Fibroblast of lung (primary cell): ENCODE data around the gene MTFR2. TPM values are rescaled to one million over a fixed set of nuclear protein-coding genes. Genes with fewer than 3 reads are reported as not detected.

Experiments
- DNase-seq, 2 donors: peaks; one replicate each; pipeline versions ENCODE4 v3.0.0 to v3.0.0-alpha.2; 2010; ENCODE audit warnings: low read depth in 2 of 2
- H2AFZ ChIP-seq: 2 replicates; pipeline ENCODE4 v1.5.1; 2012; ENCODE audit warnings: low read length, control low read depth, inconsistent platforms
- H3K27ac ChIP-seq: 2 replicates; pipeline ENCODE4 v1.5.1; 2011; ENCODE audit warnings: low read length, control low read depth; ENCODE audit not compliant: insufficient read depth
- H3K27me3 ChIP-seq: 2 replicates; pipeline ENCODE4 v1.5.1; 2011; ENCODE audit warnings: mild to moderate bottlenecking, low read length; ENCODE audit not compliant: control insufficient read depth, insufficient read depth
- H3K36me3 ChIP-seq: 2 replicates; pipeline ENCODE4 v1.5.1; 2011; ENCODE audit warnings: low read length; ENCODE audit not compliant: control insufficient read depth, insufficient read depth
- H3K4me1 ChIP-seq: 2 replicates; pipeline ENCODE4 v1.5.1; 2011; ENCODE audit warnings: low read length; ENCODE audit not compliant: control insufficient read depth, insufficient read depth; ENCODE audit errors: extremely low read depth
- H3K4me2 ChIP-seq: 2 replicates; pipeline ENCODE4 v1.5.1; 2011; ENCODE audit warnings: low read length, control low read depth; ENCODE audit not compliant: insufficient read depth; ENCODE audit errors: extremely low read depth
- H3K4me3 ChIP-seq, 4 experiments: fragments of 200-600 bp in 1 of 4; sonication (generic) in 1 of 4; replicated peaks in 1 of 4; 2 replicates each; pipeline ENCODE4 v1.5.1; 2011 to 2016; ENCODE audit warnings: low read length in 4 of 4, low read depth in 3 of 4, mild to moderate bottlenecking in 3 of 4, control low read depth in 2 of 4, inconsistent platforms in 1 of 4, mixed read lengths in 1 of 4; ENCODE audit not compliant: insufficient read depth in 1 of 4; ENCODE audit errors: control extremely low read depth in 1 of 4
- H3K79me2 ChIP-seq: 2 replicates; pipeline ENCODE4 v1.5.1; 2012; ENCODE audit warnings: mild to moderate bottlenecking, low read length, inconsistent platforms; ENCODE audit not compliant: control insufficient read depth, insufficient read depth
- H3K9ac ChIP-seq: 2 replicates; pipeline ENCODE4 v1.5.1; 2011; ENCODE audit warnings: mild to moderate bottlenecking, low read length, control low read depth; ENCODE audit not compliant: insufficient read depth
- H3K9me3 ChIP-seq: 2 replicates; pipeline ENCODE4 v1.5.1; 2012; ENCODE audit warnings: low read depth, low read length; ENCODE audit not compliant: control insufficient read depth, insufficient read depth
- H4K20me1 ChIP-seq: 2 replicates; pipeline ENCODE4 v1.5.1; 2011; ENCODE audit warnings: low read length; ENCODE audit not compliant: control insufficient read depth, insufficient read depth; ENCODE audit errors: extremely low read depth
- EZH2 ChIP-seq: IDR thresholded peaks from 2 replicates; pipeline ENCODE4 v1.5.1; 2012; ENCODE audit warnings: low read length, control low read depth, mild to moderate bottlenecking; ENCODE audit errors: missing control alignments
- polyA plus RNA-seq, 2 donors: library from polyadenylated mRNA; depleted of rRNA in 1 of 2; stranded (reverse) in 1 of 2; unstranded in 1 of 2; fragments of >200 nt; gene quantifications; 2 replicates each; pipeline ENCODE4 v1.2.1, GENCODE V29; 2011 to 2012; ENCODE audit warnings: missing spikeins in 1 of 2
- total RNA-seq: library from RNA; depleted of rRNA; stranded (reverse); fragments of >200 nt; gene quantifications from 2 replicates; pipeline ENCODE4 v1.2.1, GENCODE V29; 2014
- TF ChIP-seq, protein P1 (sequence below), 2 donors: IDR thresholded peaks in 1 of 2; conservative IDR thresholded peaks in 1 of 2; 1 replicate in 1 of 2; 2 replicates in 1 of 2; pipeline ENCODE4 v1.5.1; 2011 to 2012; ENCODE audit warnings: low read length in 2 of 2, control low read depth in 1 of 2, inconsistent platforms in 1 of 2, low read depth in 1 of 2, mild to moderate bottlenecking in 1 of 2

The MTFR2 gene
- total and polyA plus RNA-seq, 2 donors (not counting 1 experiment from before 2014, with no cell fraction given): 0.83 to 3.3 TPM

DNA sequence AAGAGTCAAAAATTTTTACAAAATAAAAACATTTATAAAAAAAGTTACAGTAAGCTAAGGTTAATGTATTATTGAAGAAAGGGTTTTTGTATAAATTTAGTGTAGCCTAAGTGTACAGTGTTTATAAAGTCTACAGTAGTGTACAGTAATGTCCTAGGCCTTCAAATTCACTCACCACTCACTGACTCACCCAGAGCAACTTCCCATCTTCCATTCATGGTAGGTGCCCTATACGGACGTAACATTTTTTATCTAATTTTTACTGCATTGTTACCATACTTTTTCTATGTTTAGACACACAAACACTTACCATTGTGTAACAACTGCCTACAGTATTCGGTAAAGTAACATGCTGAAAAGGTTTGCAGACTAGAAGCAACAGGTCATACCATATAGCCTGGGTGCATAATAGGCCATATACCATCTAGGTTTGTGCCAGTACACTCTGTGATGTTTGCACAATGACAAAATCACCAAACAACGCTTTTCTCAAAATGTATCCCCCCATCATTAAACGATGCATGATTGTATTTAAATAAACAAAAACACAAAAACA lies 6.0 kb downstream of the MTFR2 start:
- no peaks in the 10 kb centered on the region for H3K9me3 ChIP-seq
- H3K27ac ChIP-seq: no peak overlapping the region
- H3K4me3 ChIP-seq: no peak overlapping the region
- H3K27me3 ChIP-seq: no peaks in the 10 kb centered on the region
- no peak overlapping the region for H3K4me2 ChIP-seq
- no peak overlapping the region for H2AFZ ChIP-seq
- H4K20me1 ChIP-seq: no peaks in the 10 kb centered on the region
- peaks cover 3% of the 10 kb centered on the region for H3K79me2 ChIP-seq
- H3K9ac ChIP-seq: no peak overlapping the region
- DNase-seq: peak in 1 of 2 donors; percentile 52
- H3K36me3 ChIP-seq: peaks cover 2% of the 10 kb centered on the region
- no peaks in the 10 kb centered on the region for H3K4me1 ChIP-seq
- TF ChIP-seq EZH2: no peak
- TF ChIP-seq, protein P1, sequence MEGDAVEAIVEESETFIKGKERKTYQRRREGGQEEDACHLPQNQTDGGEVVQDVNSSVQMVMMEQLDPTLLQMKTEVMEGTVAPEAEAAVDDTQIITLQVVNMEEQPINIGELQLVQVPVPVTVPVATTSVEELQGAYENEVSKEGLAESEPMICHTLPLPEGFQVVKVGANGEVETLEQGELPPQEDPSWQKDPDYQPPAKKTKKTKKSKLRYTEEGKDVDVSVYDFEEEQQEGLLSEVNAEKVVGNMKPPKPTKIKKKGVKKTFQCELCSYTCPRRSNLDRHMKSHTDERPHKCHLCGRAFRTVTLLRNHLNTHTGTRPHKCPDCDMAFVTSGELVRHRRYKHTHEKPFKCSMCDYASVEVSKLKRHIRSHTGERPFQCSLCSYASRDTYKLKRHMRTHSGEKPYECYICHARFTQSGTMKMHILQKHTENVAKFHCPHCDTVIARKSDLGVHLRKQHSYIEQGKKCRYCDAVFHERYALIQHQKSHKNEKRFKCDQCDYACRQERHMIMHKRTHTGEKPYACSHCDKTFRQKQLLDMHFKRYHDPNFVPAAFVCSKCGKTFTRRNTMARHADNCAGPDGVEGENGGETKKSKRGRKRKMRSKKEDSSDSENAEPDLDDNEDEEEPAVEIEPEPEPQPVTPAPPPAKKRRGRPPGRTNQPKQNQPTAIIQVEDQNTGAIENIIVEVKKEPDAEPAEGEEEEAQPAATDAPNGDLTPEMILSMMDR (conservative IDR thresholded peaks at IDR 0.05 in 1 of 2, IDR thresholded peaks at IDR 0.05 in 1 of 2; ENCODE audit: low read depth in 1 of 2, low read length in 2 of 2): no peak

DNA sequence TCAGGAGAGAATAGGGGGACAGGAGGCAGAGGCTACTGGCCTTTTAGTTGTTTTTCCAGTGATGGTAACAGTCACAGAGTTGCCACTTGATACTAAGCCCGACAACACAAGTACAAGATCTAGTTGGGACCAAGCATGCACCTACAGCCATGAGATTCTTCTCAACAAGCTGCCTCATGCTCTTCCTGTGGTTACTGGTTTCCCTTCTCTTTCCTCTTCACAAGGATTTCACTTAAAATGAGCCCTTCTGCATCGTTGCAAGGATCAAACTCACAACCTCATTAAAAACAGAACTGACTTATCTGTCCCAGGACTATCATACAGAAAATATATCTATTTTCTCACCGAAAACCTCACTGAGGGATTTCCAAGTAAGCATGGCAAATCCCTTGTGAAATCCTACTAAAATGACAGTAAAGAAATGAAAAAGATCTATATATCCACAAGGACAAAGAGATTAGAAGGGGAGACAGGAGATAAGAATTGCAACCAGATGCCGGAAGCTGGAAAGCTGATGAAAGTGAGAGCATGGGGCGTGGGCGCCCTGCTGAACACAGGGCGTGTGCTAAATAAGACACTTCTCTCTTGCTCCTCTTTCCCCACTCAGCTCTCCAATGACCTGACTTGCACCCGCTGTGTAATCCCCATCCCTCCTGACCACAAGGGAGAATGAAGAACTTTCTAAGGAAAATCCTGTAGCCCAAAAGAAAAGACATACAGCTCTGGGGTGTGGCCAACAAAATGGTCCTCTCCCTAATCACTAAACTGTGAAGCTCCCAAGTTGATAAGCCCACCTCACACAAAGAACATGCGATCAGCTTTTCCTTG lies 13.4 kb downstream of the MTFR2 start:
- Histone ChIP-seq H3K4me3 (no peak overlapping the region), H3K9me3 (no peaks in the 10 kb centered on the region), H3K79me2 (no peaks in the 10 kb centered on the region), H3K4me1 (no peaks in the 10 kb centered on the region), H2AFZ (no peak overlapping the region), H3K9ac (no peak overlapping the region), H4K20me1 (no peaks in the 10 kb centered on the region), H3K36me3 (peaks cover 2% of the 10 kb centered on the region), H3K27me3 (no peaks in the 10 kb centered on the region), H3K27ac (no peak overlapping the region), H3K4me2 (no peak overlapping the region)
- DNase-seq: no peak
- TF ChIP-seq, protein P1 (conservative IDR thresholded peaks at IDR 0.05 in 1 of 2, IDR thresholded peaks at IDR 0.05 in 1 of 2; ENCODE audit: low read depth in 1 of 2, low read length in 2 of 2): no peak
- TF ChIP-seq EZH2: no peak

DNA sequence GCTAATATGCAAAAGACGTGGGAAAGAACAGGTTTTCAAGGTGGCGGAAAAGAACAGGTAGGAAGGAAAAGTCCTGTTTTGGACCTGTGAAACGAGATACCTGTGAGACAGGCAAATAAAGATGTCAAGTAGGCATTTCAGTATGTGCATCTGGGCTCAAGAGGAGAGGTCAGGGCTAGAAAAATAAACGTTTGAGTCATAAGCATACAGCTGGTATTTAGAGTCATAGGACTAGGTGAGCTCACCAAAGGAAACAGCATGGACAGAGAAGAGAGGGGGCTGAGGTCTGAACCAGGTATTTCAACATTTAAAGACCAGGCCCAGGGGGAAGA lies 14.9 kb downstream of the MTFR2 start:
- peaks cover 4% of the 10 kb centered on the region for H3K4me1 ChIP-seq
- TF ChIP-seq EZH2: no peak
- TF ChIP-seq, protein P1 (conservative IDR thresholded peaks at IDR 0.05 in 1 of 2, IDR thresholded peaks at IDR 0.05 in 1 of 2; ENCODE audit: low read depth in 1 of 2, low read length in 2 of 2): no peak
- H3K4me3 ChIP-seq: no peak overlapping the region
- peaks cover 2% of the 10 kb centered on the region for H3K36me3 ChIP-seq
- H4K20me1 ChIP-seq: no peaks in the 10 kb centered on the region
- H3K4me2 ChIP-seq: no peak overlapping the region
- H3K27ac ChIP-seq: no peak overlapping the region
- peak; percentile 62 to 68 for DNase-seq
- no peaks in the 10 kb centered on the region for H3K27me3 ChIP-seq
- H3K9ac ChIP-seq: no peak overlapping the region
- H3K9me3 ChIP-seq: no peaks in the 10 kb centered on the region
- H3K79me2 ChIP-seq: no peaks in the 10 kb centered on the region
- H2AFZ ChIP-seq: no peak overlapping the region
